HepG2 (cell line): Measurements from ENCODE around the gene SPATA33. TPM values are rescaled to one million over a fixed set of nuclear protein-coding genes. Genes with fewer than 3 reads are reported as not detected.

Experiments
- CHD4 ChIP-seq: fragments of 200-600 bp; sonication (generic); IDR thresholded peaks from 2 replicates; pipeline ENCODE4 v1.7.0; 2017; ENCODE audit warnings: mild to moderate bottlenecking, low read length, borderline replicate concordance
- FOXJ3 ChIP-seq: sonication (generic); formaldehyde crosslinking; IDR thresholded peaks from 2 replicates; pipeline ENCODE4 v1.4.0; 2020; ENCODE audit warnings: missing genetic modification reagents, mild to moderate bottlenecking, borderline replicate concordance
- HES4 ChIP-seq: sonication (generic); formaldehyde crosslinking; IDR thresholded peaks from 2 replicates; pipeline ENCODE4 v1.9.0; 2021; ENCODE audit warnings: mild to moderate bottlenecking, missing genetic modification reagents, borderline replicate concordance
- HIVEP1 ChIP-seq: sonication (generic); formaldehyde crosslinking; IDR thresholded peaks from 2 replicates; pipeline ENCODE4 v1.4.0; 2020; ENCODE audit warnings: mild to moderate bottlenecking, missing genetic modification reagents
- MEIS2 ChIP-seq: sonication (generic); formaldehyde crosslinking; IDR thresholded peaks from 2 replicates; pipeline ENCODE4 v1.9.0; 2021; ENCODE audit warnings: mild to moderate bottlenecking, missing genetic modification reagents
- MXD4 ChIP-seq: IDR thresholded peaks from 2 replicates; pipeline ENCODE4 v1.6.1; 2016; ENCODE audit warnings: mild to moderate bottlenecking, missing biosample characterization, missing genetic modification reagents
- NAIF1 ChIP-seq: sonication (generic); formaldehyde crosslinking; IDR thresholded peaks from 2 replicates; pipeline ENCODE4 v1.5.0; 2020; ENCODE audit warnings: mild to moderate bottlenecking, missing genetic modification reagents, borderline replicate concordance
- NBN ChIP-seq: fragments of 450-650 bp; conservative IDR thresholded peaks from 2 replicates; pipeline ENCODE4 v1.6.1; 2017
- NCOR1 ChIP-seq: fragments of 200-600 bp; sonication (generic); IDR thresholded peaks from 2 replicates; pipeline ENCODE4 v1.7.0; 2017; ENCODE audit warnings: antibody characterized with exemption, low read length, borderline replicate concordance
- NONO ChIP-seq, 2 experiments: fragments of 450-650 bp in 1 of 2; sonication (generic) in 1 of 2; formaldehyde crosslinking in 1 of 2; IDR thresholded peaks in 1 of 2; conservative IDR thresholded peaks in 1 of 2; 2 replicates each; pipeline versions ENCODE4 v1.6.1 to v1.8.0; 2017 to 2022; ENCODE audit warnings: mild to moderate bottlenecking in 1 of 2, missing genetic modification reagents in 1 of 2, moderate library complexity in 1 of 2
- NRL ChIP-seq: sonication (generic); formaldehyde crosslinking; IDR thresholded peaks from 2 replicates; pipeline ENCODE4 v1.5.0; 2020; ENCODE audit warnings: missing genetic modification reagents, mild to moderate bottlenecking, moderate library complexity, borderline replicate concordance
- RAD51 ChIP-seq: fragments of 450-650 bp; IDR thresholded peaks from 2 replicates; pipeline ENCODE4 v1.6.1; 2016; ENCODE audit warnings: borderline replicate concordance
- SIX4 ChIP-seq: sonication (generic); formaldehyde crosslinking; IDR thresholded peaks from 2 replicates; pipeline ENCODE4 v1.4.0; 2020; ENCODE audit warnings: missing genetic modification reagents
- SPEN ChIP-seq: sonication (generic); formaldehyde crosslinking; IDR thresholded peaks from 2 replicates; pipeline ENCODE4 v1.5.1; 2020; ENCODE audit warnings: low read depth, mild to moderate bottlenecking, missing genetic modification reagents
- SRSF1 ChIP-seq: fragments of 200-400 bp; formaldehyde crosslinking; optimal IDR thresholded peaks from 2 replicates; pipeline ENCODE3; 2017; ENCODE audit warnings: mild to moderate bottlenecking, low read depth, low read length, moderate library complexity
- TRIM24 ChIP-seq: sonication (generic); formaldehyde crosslinking; IDR thresholded peaks from 2 replicates; pipeline ENCODE4 v1.8.0; 2022; ENCODE audit warnings: mild to moderate bottlenecking, missing genetic modification reagents
- WIZ ChIP-seq: sonication (generic); formaldehyde crosslinking; IDR thresholded peaks from 2 replicates; pipeline ENCODE4 v1.5.1; 2020; ENCODE audit warnings: mild to moderate bottlenecking, missing genetic modification reagents
- ZKSCAN8 ChIP-seq: IDR thresholded peaks from 2 replicates; pipeline ENCODE4 v1.6.1; 2016; ENCODE audit warnings: borderline replicate concordance, missing genetic modification reagents, missing compliant biosample characterization
- ZNF468 ChIP-seq: sonication (generic); formaldehyde crosslinking; IDR thresholded peaks from 2 replicates; pipeline ENCODE4 v1.8.0; 2022; ENCODE audit warnings: mild to moderate bottlenecking, moderate library complexity, missing genetic modification reagents
- ZNF567 ChIP-seq: sonication (generic); formaldehyde crosslinking; IDR thresholded peaks from 2 replicates; pipeline ENCODE4 v1.8.1; 2023; ENCODE audit warnings: mild to moderate bottlenecking, missing genetic modification reagents, borderline replicate concordance
- ZNF670 ChIP-seq: sonication (generic); formaldehyde crosslinking; IDR thresholded peaks from 2 replicates; pipeline ENCODE4 v1.8.0; 2022; ENCODE audit warnings: mild to moderate bottlenecking, missing genetic modification reagents, borderline replicate concordance
- polyA plus RNA-seq, 8 experiments: library from polyadenylated mRNA; depleted of rRNA in 3 of 8; stranded (reverse) in 7 of 8; unstranded in 1 of 8; fragments of >200 nt; fragmentation: Illumina TruSeq in 4 of 8; extraction: Trizol in 4 of 8; gene quantifications; 2 replicates each; pipeline versions ENCODE4 v1.2.1 to v1.2.3, GENCODE V29; 2011 to 2016; ENCODE audit warnings: low read depth in 4 of 8, missing spikeins in 1 of 8, mixed read lengths in 1 of 8; ENCODE audit not compliant: insufficient read depth in 1 of 8
- total RNA-seq, 5 experiments: library from RNA; depleted of rRNA; stranded (reverse); fragments of >200 nt; fragmentation: Illumina TruSeq; extraction: Trizol; gene quantifications; 2 replicates each; pipeline ENCODE4 v1.2.3, GENCODE V29; 2016; ENCODE audit warnings: low read depth in 1 of 5
- TF ChIP-seq, protein P1 (sequence below): sonication (generic); formaldehyde crosslinking; IDR thresholded peaks from 2 replicates; pipeline ENCODE4 v1.9.0; 2021; ENCODE audit warnings: missing genetic modification reagents, borderline replicate concordance
- TF ChIP-seq, protein P2 (sequence below): sonication (generic); formaldehyde crosslinking; IDR thresholded peaks from 2 replicates; pipeline ENCODE4 v1.5.0; 2020; ENCODE audit warnings: missing genetic modification reagents
- TF ChIP-seq, protein P3 (sequence below): sonication (generic); formaldehyde crosslinking; IDR thresholded peaks from 2 replicates; pipeline ENCODE4 v1.4.0; 2020; ENCODE audit warnings: mild to moderate bottlenecking, low read depth, missing genetic modification reagents

SPATA33 gene
- total and polyA plus RNA-seq, 2 of the 13 experiments (the other 11 are each of a cell fraction or from before 2014, with no cell fraction given), result 5.7 to 11.0 TPM

DNA sequence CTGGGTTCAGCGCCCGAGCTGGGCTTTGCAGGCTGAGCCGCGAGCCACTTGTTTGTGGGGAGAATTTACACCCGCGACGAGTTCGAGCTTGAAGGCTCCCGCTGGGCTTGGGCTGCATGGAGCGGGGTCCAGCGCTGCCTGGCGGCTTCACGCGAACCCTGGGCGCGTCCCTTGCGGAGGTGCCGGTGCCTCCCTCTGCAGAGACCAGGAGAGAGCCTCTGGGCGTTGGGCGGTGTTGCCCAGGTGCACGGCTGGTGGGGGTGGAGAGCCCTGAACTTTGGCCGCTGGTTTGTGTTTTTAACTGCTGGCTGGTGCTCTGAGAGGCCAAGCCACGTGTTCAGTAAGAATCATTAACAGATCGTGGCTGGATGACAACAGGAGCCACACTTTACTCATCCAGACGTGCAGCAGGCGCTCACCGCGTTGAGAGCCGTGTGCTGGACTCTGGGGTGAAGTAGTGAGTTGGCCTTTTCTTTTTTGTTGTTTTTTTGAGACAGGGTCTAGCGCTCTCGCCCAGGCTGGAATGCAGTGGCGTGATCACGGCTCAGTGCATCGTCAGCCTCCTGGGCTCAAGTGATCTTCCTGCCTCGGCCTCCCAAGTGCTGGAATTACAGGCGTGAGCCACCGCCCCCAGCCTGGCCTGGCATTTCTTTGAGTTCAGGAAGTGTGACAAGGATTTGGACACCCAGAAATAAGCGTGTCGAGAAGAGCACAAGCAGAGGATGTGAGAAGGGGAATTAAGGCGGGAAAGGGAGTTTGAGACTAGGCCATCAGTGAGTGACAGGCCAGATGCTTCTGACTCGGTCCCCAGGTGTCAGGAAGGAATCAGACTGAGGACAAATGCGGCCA lies 29.7 kb downstream of the SPATA33 start (continued):
- TF ChIP-seq, protein P1, sequence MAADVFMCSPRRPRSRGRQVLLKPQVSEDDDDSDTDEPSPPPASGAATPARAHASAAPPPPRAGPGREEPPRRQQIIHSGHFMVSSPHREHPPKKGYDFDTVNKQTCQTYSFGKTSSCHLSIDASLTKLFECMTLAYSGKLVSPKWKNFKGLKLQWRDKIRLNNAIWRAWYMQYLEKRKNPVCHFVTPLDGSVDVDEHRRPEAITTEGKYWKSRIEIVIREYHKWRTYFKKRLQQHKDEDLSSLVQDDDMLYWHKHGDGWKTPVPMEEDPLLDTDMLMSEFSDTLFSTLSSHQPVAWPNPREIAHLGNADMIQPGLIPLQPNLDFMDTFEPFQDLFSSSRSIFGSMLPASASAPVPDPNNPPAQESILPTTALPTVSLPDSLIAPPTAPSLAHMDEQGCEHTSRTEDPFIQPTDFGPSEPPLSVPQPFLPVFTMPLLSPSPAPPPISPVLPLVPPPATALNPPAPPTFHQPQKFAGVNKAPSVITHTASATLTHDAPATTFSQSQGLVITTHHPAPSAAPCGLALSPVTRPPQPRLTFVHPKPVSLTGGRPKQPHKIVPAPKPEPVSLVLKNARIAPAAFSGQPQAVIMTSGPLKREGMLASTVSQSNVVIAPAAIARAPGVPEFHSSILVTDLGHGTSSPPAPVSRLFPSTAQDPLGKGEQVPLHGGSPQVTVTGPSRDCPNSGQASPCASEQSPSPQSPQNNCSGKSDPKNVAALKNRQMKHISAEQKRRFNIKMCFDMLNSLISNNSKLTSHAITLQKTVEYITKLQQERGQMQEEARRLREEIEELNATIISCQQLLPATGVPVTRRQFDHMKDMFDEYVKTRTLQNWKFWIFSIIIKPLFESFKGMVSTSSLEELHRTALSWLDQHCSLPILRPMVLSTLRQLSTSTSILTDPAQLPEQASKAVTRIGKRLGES, result peak; percentile 98
- peak; percentile 98 for TF ChIP-seq MEIS2 (CRISPR knock-in tag)
- peak; percentile 97 for TF ChIP-seq MXD4
- TF ChIP-seq FOXJ3 (CRISPR knock-in tag), result peak; percentile 99
- TF ChIP-seq NONO (IDR thresholded peaks at IDR 0.05), result no peak
- TF ChIP-seq NONO (CRISPR knock-in tag; conservative IDR thresholded peaks at IDR 0.05), result peak; percentile 99
- TF ChIP-seq SPEN (CRISPR knock-in tag), result peak; percentile 99
- TF ChIP-seq, protein P2, sequence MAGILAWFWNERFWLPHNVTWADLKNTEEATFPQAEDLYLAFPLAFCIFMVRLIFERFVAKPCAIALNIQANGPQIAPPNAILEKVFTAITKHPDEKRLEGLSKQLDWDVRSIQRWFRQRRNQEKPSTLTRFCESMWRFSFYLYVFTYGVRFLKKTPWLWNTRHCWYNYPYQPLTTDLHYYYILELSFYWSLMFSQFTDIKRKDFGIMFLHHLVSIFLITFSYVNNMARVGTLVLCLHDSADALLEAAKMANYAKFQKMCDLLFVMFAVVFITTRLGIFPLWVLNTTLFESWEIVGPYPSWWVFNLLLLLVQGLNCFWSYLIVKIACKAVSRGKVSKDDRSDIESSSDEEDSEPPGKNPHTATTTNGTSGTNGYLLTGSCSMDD (CRISPR knock-in tag), result peak; percentile 93
- TF ChIP-seq NBN, result no peak
- TF ChIP-seq ZNF567 (CRISPR knock-in tag), result no peak
- TF ChIP-seq RAD51, result peak; percentile 39; the same call in 1 of the 2 replicates
- TF ChIP-seq HIVEP1, result peak; percentile 98
- TF ChIP-seq NRL (CRISPR knock-in tag), result peak; percentile 97
- peak; percentile 77; the same call in 1 of the 2 replicates for TF ChIP-seq ZNF468 (CRISPR knock-in tag)
- TF ChIP-seq SRSF1, result no peak
- 0 out of 2 replicates have a peak, but pooled peaks have one; percentile 41 for TF ChIP-seq SIX4 (CRISPR knock-in tag)
- TF ChIP-seq ZKSCAN8, result no peak; the same call in 1 of the 2 replicates
- 0 out of 2 replicates have a peak, but pooled peaks have one; percentile 29 for TF ChIP-seq TRIM24 (CRISPR knock-in tag)
- TF ChIP-seq NCOR1, result peak; percentile 95
- peak; percentile 99 for TF ChIP-seq ZNF670 (CRISPR knock-in tag)
- peak; percentile 65; the same call in 1 of the 2 replicates for TF ChIP-seq CHD4
- TF ChIP-seq HES4 (CRISPR knock-in tag), result 0 out of 2 replicates have a peak, but pooled peaks have one; percentile 93
- peak; percentile 97 for TF ChIP-seq NAIF1 (CRISPR knock-in tag)
- peak; percentile 98 for TF ChIP-seq WIZ (CRISPR knock-in tag)
- TF ChIP-seq, protein P3, sequence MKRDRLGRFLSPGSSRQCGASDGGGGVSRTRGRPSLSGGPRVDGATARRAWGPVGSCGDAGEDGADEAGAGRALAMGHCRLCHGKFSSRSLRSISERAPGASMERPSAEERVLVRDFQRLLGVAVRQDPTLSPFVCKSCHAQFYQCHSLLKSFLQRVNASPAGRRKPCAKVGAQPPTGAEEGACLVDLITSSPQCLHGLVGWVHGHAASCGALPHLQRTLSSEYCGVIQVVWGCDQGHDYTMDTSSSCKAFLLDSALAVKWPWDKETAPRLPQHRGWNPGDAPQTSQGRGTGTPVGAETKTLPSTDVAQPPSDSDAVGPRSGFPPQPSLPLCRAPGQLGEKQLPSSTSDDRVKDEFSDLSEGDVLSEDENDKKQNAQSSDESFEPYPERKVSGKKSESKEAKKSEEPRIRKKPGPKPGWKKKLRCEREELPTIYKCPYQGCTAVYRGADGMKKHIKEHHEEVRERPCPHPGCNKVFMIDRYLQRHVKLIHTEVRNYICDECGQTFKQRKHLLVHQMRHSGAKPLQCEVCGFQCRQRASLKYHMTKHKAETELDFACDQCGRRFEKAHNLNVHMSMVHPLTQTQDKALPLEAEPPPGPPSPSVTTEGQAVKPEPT (CRISPR knock-in tag), result peak; percentile 98
